Prostate gland (tissue), 2 donors: ENCODE data around the gene LIN7B.

Experiments used
- POLR2A ChIP-seq: fragments of 450-650 bp; IDR thresholded peaks from one replicate; pipeline ENCODE4 v1.6.1; 2016; ENCODE audit warnings: antibody characterized with exemption, mild to moderate bottlenecking
- TF ChIP-seq, protein P1 (sequence below), 4 experiments: fragments of 200-600 bp in 2 of 4; fragments of 450-650 bp in 2 of 4; sonication (generic) in 2 of 4; IDR thresholded peaks; 1 replicate in 3 of 4; 2 replicates in 1 of 4; pipeline ENCODE4 v1.5.1; 2016 to 2019; ENCODE audit warnings: antibody characterized with exemption in 4 of 4, mild to moderate bottlenecking in 2 of 4, moderate library complexity in 2 of 4

DNA sequence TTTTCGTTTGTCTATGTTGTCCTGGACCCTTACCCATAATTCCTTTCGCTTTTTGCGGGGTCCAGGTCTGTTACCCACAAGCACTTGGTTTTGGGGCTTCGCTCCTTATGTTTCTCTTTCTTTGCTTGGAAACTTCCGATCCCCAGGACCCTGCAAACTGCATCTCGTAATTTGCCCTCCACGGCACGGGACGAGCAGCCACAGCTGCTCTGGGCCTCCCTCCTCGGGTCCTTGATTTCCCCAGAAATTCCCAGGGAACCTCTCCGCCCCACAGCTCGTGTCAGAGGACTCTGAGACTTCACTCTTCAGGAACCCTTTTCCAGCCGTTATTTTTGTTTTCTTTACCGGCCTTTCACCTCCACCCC is 28.3 kb upstream of the LIN7B start:
- TF ChIP-seq POLR2A: no peak
- TF ChIP-seq, protein P1, sequence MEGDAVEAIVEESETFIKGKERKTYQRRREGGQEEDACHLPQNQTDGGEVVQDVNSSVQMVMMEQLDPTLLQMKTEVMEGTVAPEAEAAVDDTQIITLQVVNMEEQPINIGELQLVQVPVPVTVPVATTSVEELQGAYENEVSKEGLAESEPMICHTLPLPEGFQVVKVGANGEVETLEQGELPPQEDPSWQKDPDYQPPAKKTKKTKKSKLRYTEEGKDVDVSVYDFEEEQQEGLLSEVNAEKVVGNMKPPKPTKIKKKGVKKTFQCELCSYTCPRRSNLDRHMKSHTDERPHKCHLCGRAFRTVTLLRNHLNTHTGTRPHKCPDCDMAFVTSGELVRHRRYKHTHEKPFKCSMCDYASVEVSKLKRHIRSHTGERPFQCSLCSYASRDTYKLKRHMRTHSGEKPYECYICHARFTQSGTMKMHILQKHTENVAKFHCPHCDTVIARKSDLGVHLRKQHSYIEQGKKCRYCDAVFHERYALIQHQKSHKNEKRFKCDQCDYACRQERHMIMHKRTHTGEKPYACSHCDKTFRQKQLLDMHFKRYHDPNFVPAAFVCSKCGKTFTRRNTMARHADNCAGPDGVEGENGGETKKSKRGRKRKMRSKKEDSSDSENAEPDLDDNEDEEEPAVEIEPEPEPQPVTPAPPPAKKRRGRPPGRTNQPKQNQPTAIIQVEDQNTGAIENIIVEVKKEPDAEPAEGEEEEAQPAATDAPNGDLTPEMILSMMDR (IDR thresholded peaks at IDR 0.05): no peak
